Testis (tissue), 3 donors: ENCODE measurements around the gene MAP3K12. TPM values are rescaled to one million over a fixed set of nuclear protein-coding genes. Genes with fewer than 3 reads are reported as not detected.
"Not testable (repeated sequence)": the region's sequence is repeated elsewhere in the genome, so short reads cannot be mapped to it uniquely, and the experiment has no call there.

Experiments used
- DNase-seq: peaks from one replicate; pipeline ENCODE4 v3.0.0-alpha.2; 2019
- H3K27ac ChIP-seq, 2 donors: fragments of 200-600 bp; sonication (generic); one replicate each; pipeline ENCODE4 v1.5.1; 2019
- H3K27me3 ChIP-seq: fragments of 200-600 bp; sonication (generic); one replicate; pipeline ENCODE4 v1.5.1; 2019
- H3K36me3 ChIP-seq: fragments of 200-600 bp; sonication (generic); one replicate; pipeline ENCODE4 v1.5.1; 2017; ENCODE audit warnings: low read depth; ENCODE audit errors: missing control alignments
- H3K4me1 ChIP-seq: fragments of 200-600 bp; sonication (generic); one replicate; pipeline ENCODE4 v1.5.1; 2019
- H3K4me3 ChIP-seq, 2 donors: fragments of 200-600 bp; sonication (generic); one replicate each; pipeline ENCODE4 v1.5.1; 2017 to 2019
- H3K9me3 ChIP-seq: fragments of 200-600 bp; sonication (generic); one replicate; pipeline ENCODE4 v1.5.1; 2017
- POLR2A ChIP-seq: fragments of 450-650 bp; IDR thresholded peaks from one replicate; pipeline ENCODE4 v1.6.1; 2017; ENCODE audit warnings: antibody characterized with exemption, mild to moderate bottlenecking, moderate library complexity
- WGBS, 2 donors: methylation state at CpG; one replicate each; pipeline ENCODE4 v1.1.5; 2018; 5-methylcytosine and 5-hydroxymethylcytosine counted together
- intact Hi-C: fragments of 100-400 bp; cut with DNase I; formaldehyde crosslinking; loops from one replicate; pipeline ENCODE4 v1.15.1; 2023; ENCODE audit warnings: low total_unique reads
- polyA plus RNA-seq: library from polyadenylated mRNA; stranded (reverse); fragments of 350-450 nt; fragmentation: Illumina TruSeq; extraction: RNeasy Lipid Tissue Mini Kit (QIAGEN cat#74804); gene quantifications from one replicate; pipeline ENCODE4 v1.2.3, GENCODE V29; 2014; ENCODE audit warnings: low read depth, low replicate concordance; ENCODE audit not compliant: insufficient read depth
- total RNA-seq, 2 donors: library from RNA; depleted of rRNA; stranded (reverse); fragments of >200 nt; gene quantifications; one replicate each; pipeline ENCODE4 v1.2.3, GENCODE V29; 2016
- TF ChIP-seq, protein P1 (sequence below), 3 experiments: fragments of 450-650 bp in 2 of 3; fragments of 200-600 bp in 1 of 3; sonication (generic) in 1 of 3; IDR thresholded peaks; one replicate each; pipeline ENCODE4 v1.5.1; 2016 to 2019; ENCODE audit warnings: antibody characterized with exemption in 3 of 3, mild to moderate bottlenecking in 2 of 3, moderate library complexity in 1 of 3

MAP3K12 gene
- total and polyA plus RNA-seq, 3 donors from 2014 or later: 28.5 to 56.7 (median 52.2) TPM

DNA sequence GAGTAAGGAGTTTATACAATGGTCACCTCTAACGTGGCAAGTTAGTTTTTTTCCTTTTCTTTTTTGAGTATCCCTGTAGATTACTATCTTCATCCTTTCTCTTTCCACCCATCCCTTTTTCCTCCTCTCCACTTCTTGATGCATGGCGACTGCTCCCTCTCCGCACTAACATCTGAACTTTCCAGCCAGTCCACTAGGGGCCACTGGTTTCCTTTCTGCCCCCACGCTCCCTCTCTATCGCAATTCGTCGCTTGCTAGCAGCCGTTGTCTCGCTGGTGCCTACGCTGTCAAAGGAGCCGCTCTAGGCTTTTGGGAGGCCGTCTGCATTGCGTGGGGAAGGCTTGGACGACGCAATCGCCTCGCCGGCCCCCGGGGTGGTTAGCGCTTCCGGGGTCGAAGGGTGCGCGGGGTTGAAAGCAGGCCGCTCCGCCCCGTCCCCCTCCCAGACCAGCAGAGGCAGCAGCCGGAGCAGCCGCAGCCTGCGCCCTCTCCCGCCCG lies 47.5 kb downstream of the MAP3K12 start, which contains the start of gene PCBP2:
TSS of gene PCBP2 (plus strand) at position 442 of the 498 bp plus-strand sequence. CDS start 2,699 bp downstream, outside the sequence.
- no peaks in the 10 kb centered on the region for H3K9me3 ChIP-seq
- peak; percentile 99 for DNase-seq
- peak within 1 kb of the TSS; percentile 91 to 95 for H3K4me3 ChIP-seq
- intact Hi-C loops: loop anchor here (10.0 kb wide), 1 partner anchor 53 kb away; the partner anchor contains the start of genes NPFF and TARBP2
- no peaks in the 10 kb centered on the region for H3K36me3 ChIP-seq
- peaks cover 19% of the 10 kb centered on the region for H3K4me1 ChIP-seq
- TF ChIP-seq, protein P1, sequence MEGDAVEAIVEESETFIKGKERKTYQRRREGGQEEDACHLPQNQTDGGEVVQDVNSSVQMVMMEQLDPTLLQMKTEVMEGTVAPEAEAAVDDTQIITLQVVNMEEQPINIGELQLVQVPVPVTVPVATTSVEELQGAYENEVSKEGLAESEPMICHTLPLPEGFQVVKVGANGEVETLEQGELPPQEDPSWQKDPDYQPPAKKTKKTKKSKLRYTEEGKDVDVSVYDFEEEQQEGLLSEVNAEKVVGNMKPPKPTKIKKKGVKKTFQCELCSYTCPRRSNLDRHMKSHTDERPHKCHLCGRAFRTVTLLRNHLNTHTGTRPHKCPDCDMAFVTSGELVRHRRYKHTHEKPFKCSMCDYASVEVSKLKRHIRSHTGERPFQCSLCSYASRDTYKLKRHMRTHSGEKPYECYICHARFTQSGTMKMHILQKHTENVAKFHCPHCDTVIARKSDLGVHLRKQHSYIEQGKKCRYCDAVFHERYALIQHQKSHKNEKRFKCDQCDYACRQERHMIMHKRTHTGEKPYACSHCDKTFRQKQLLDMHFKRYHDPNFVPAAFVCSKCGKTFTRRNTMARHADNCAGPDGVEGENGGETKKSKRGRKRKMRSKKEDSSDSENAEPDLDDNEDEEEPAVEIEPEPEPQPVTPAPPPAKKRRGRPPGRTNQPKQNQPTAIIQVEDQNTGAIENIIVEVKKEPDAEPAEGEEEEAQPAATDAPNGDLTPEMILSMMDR (IDR thresholded peaks at IDR 0.05): peak; percentile 82 to 98 (median 97)
- no peak for TF ChIP-seq POLR2A
- H3K27ac ChIP-seq: peak within 1 kb of the TSS; percentile 99
- no peaks in the 10 kb centered on the region for H3K27me3 ChIP-seq
- 0 to 1% methylated on average over 24 to 32 of the region's 32 CpGs for WGBS, 2 donors

DNA sequence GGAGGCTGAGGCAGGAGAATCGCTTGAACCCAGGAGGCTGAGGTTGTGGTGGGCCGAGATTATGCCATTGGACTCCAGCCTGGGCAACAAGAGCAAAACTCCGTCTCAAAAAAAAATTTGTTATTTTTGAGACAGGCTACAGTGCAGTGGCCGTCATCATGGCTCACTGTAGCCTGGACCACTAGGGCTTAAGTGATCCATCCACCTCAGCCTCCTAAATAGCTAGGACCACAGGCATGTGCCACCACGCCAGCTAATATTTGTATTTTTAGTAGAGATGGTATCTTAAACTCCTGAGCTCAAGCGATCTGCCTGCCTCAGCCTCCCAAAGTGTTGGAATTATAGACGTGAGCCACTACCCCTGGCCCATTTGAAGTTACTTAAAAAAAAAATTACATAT lies 48.3 kb downstream of the MAP3K12 start:
- Histone ChIP-seq H3K27me3 (no peaks in the 10 kb centered on the region), H3K27ac (no peak overlapping the region), H3K36me3 (no peaks in the 10 kb centered on the region), H3K9me3 (no peaks in the 10 kb centered on the region), H3K4me1 (peaks cover 16% of the 10 kb centered on the region), H3K4me3 (no peak overlapping the region)
- WGBS, 2 donors: 80 to 85% methylated on average over 7 of the region's 7 CpGs
- no peak for DNase-seq
- no peak for TF ChIP-seq POLR2A
- TF ChIP-seq, protein P1 (IDR thresholded peaks at IDR 0.05): no peak
- intact Hi-C loops: loop anchor here (10.0 kb wide), 1 partner anchor 54 kb away; the partner anchor contains the start of genes NPFF and TARBP2

DNA sequence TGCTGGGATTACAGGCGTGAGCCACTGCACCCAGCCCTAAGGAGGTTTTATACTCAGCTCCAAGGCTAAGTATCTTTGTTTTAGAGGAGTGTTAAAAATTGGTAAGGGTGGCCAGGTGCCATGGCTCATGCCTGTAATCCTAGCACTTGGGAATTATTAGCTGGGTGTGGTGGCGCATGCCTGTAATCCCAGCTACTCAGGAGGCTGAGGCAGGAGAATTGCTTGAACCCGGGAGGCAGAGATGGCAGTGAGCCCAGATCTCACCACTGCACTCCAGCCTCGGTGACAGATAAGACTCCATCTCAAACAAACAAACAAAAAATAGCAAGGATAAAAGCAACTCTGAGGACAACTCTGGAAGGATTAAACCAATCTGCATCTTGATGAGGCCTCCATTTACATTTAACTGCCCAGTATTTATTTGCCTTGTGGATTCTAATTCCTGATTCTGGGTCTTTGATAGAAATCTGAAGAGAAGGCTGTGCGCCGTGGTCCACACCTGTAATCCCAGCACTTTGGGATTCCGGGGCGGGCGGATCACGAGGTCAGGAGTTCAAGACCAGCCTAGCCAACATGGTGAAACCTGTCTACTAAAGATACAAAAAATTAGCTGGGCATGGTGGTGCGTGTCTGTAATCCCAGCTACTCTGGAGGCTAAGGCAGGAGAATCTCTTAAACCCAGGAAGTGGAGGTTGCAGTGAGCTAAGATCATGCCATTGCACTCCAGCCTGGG lies 54.5 kb downstream of the MAP3K12 start:
- DNase-seq, H3K27me3 ChIP-seq, H3K4me3 ChIP-seq, H3K9me3 ChIP-seq, intact Hi-C loops, H3K36me3 ChIP-seq, H3K27ac ChIP-seq: not testable (repeated sequence)
- peaks cover 14% of the 10 kb centered on the region for H3K4me1 ChIP-seq
- 88 to 90% methylated on average over 10 to 11 of the region's 11 CpGs for WGBS, 2 donors

DNA sequence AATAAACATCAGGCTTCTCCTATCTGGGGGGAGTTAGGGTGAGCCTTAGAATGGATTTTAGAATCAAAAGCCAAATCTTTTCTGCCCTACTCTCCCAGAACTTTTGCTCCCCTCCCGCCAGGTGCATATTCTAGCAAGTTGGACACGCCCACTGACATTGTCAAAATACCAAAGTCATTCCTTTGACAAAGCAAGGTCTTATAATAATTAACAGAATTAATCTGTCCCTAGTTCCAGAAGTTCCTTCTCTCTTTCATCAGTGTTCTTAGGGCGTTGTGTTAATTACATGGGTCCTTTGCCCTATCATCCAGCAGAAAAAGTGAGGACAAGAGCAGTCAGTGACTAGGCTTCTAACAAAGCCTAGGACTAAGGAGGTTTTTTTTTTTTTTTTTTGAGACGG lies 55.3 kb downstream of the MAP3K12 start:
- intact Hi-C loops: no loop called here
- H3K4me1 ChIP-seq: peaks cover 14% of the 10 kb centered on the region
- whole genome bisulfite sequencing, 2 donors: 92 to 93% methylated on average over 4 of the region's 4 CpGs
- H3K27me3 ChIP-seq: no peaks in the 10 kb centered on the region
- DNase-seq: no peak
- TF ChIP-seq POLR2A: no peak
- H3K27ac ChIP-seq: no peak overlapping the region
- no peak overlapping the region for H3K4me3 ChIP-seq
- no peaks in the 10 kb centered on the region for H3K36me3 ChIP-seq
- no peaks in the 10 kb centered on the region for H3K9me3 ChIP-seq

DNA sequence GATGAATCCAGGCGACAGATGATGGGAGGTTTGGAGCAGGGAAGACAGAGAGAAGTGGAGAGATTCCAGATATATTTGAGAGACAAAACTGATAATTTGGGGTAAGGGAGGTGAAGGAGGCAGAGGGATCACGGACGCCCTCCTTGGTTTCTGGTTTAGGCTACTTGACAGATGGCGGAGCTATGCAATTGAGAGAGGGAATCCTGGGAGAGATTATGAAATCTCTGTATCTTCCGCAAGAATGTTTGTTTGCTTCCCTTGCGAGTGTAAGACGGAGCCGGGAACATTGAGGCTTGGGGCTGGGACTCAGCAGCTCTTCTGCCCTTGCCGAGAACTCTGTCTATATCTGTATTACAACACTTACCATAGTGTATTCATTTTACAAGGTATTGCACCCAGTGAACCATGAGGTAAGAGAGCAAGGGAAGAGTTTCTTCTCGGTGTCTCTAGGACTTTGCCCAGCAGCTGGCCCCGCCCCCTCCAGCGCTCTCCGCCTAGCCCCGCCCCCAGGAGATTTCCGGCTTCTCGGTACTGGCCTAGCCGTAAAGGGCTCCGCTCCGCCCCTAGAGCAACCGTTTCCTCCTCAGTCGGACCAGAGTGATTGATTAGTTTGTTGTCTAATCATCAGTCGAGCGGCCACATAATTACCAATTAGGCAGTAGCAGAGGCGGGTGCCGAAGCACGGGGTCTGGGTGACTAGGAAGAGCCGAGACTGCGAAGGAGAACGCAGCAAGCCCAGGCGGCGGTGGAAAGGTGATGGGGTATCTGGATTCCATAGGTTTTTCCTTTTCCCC lies 58.0 kb downstream of the MAP3K12 start, which contains the start of gene PRR13:
TSS of gene PRR13 (plus strand) at position 695 of the 794 bp plus-strand sequence. CDS start 981 bp downstream, outside the sequence.
- H3K27me3 ChIP-seq: no peaks in the 10 kb centered on the region
- no peaks in the 10 kb centered on the region for H3K36me3 ChIP-seq
- peak; percentile 100 for DNase-seq
- intact Hi-C loops: no loop called here
- no peaks in the 10 kb centered on the region for H3K9me3 ChIP-seq
- peak within 1 kb of the TSS; percentile 89 to 93 for H3K27ac ChIP-seq
- H3K4me3 ChIP-seq: peak within 1 kb of the TSS; percentile 61 to 74
- TF ChIP-seq, protein P1 (IDR thresholded peaks at IDR 0.05): no peak
- TF ChIP-seq POLR2A: peak; percentile 57
- WGBS, 2 donors: 1 to 2% methylated on average over 25 to 31 of the region's 31 CpGs
- peaks cover 14% of the 10 kb centered on the region for H3K4me1 ChIP-seq

DNA sequence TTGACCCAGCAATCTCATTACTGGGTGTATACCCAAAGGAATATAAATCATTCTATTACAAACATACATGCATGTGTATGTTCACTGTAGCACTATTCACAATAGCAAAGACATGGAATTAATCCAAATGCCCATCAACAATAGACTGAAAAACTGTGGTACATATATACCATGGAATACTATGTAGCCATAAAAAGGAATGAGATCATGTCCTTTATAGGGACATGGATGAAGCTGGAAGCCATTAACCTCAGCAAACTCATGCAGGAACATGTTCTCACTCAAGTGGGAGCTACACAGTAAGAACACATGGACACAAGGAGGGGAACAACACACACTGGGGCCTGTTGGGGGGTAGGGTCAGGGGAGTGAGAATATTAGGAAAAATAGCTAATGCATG lies 59.7 kb downstream of the MAP3K12 start:
- H3K27me3 ChIP-seq, H3K4me3 ChIP-seq, H3K9me3 ChIP-seq, H3K36me3 ChIP-seq, DNase-seq, intact Hi-C loops, H3K27ac ChIP-seq: not testable (repeated sequence)
- H3K4me1 ChIP-seq: peaks cover 14% of the 10 kb centered on the region

DNA sequence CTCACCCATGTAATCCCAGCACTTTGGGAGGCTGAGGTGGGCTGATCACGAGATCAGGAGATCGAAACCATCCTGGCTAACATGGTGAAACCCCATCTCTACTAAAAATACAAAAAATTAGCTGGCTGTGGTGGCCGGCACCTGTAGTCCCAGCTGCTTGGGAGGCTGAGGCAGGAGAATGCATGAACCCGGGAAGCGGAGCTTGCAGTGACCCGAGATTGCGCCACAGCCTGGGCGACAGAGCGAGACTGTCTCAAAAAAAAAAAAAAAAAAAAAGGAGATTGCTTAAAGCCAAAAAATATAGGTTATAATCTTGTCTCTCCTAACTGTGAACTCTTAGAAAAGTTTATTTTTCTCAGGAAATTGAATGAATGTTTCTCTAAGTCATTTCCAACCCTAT lies 63.9 kb downstream of the MAP3K12 start:
- H3K4me3 ChIP-seq, H3K36me3 ChIP-seq, H3K9me3 ChIP-seq, intact Hi-C loops, H3K4me1 ChIP-seq, H3K27ac ChIP-seq, H3K27me3 ChIP-seq, DNase-seq: not testable (repeated sequence)
- 92 to 97% methylated on average over 9 of the region's 9 CpGs for WGBS, 2 donors
